H9 (cell line): ENCODE data around the gene COQ8A. TPM values are rescaled to one million over a fixed set of nuclear protein-coding genes. Genes with fewer than 3 reads are reported as not detected.

Source experiments
- DNase-seq: peaks from one replicate; pipeline ENCODE4 v3.0.0-alpha.2; 2017
- H2AFZ ChIP-seq: one replicate; pipeline ENCODE4 v1.6.1; 2013; ENCODE audit warnings: mild to moderate bottlenecking, low read length, control low read depth, moderate library complexity
- H2AK5ac ChIP-seq: 2 replicates; pipeline ENCODE4 v1.6.1; 2013; ENCODE audit warnings: low read length, control low read depth, mixed read lengths; ENCODE audit not compliant: insufficient read length
- H2BK120ac ChIP-seq: one replicate; pipeline ENCODE4 v1.6.1; 2013; ENCODE audit warnings: low read depth, mild to moderate bottlenecking, low read length, control low read depth, inconsistent platforms; ENCODE audit not compliant: poor library complexity, severe bottlenecking
- H2BK12ac ChIP-seq: 2 replicates; pipeline ENCODE4 v1.6.1; 2013; ENCODE audit warnings: low read length, control low read depth, mixed read lengths, low read depth; ENCODE audit not compliant: insufficient read length
- H2BK15ac ChIP-seq: 2 replicates; pipeline ENCODE4 v1.6.1; 2013; ENCODE audit warnings: low read depth, low read length, control low read depth
- H2BK20ac ChIP-seq: one replicate; pipeline ENCODE4 v1.6.1; 2013; ENCODE audit warnings: low read depth, mild to moderate bottlenecking, low read length, control low read depth, inconsistent platforms; ENCODE audit not compliant: poor library complexity, severe bottlenecking
- H2BK5ac ChIP-seq: 2 replicates; pipeline ENCODE4 v1.6.1; 2013; ENCODE audit warnings: low read length, control low read depth, mixed read lengths; ENCODE audit not compliant: insufficient read length
- H3K14ac ChIP-seq: 2 replicates; pipeline ENCODE4 v1.6.1; 2013; ENCODE audit warnings: low read length, control low read depth; ENCODE audit not compliant: insufficient read depth
- H3K18ac ChIP-seq: 2 replicates; pipeline ENCODE4 v1.6.1; 2013; ENCODE audit warnings: low read depth, mild to moderate bottlenecking, mixed read lengths, low read length, control low read depth; ENCODE audit not compliant: insufficient read length
- H3K23ac ChIP-seq: 2 replicates; pipeline ENCODE4 v1.6.1; 2013; ENCODE audit warnings: low read length, control low read depth, mixed read lengths, low read depth; ENCODE audit not compliant: insufficient read length
- H3K23me2 ChIP-seq: 2 replicates; pipeline ENCODE4 v1.6.1; 2013; ENCODE audit warnings: low read depth, mild to moderate bottlenecking, mixed read lengths, low read length, control low read depth; ENCODE audit not compliant: insufficient read length, poor library complexity, severe bottlenecking
- H3K27ac ChIP-seq: 2 replicates; pipeline ENCODE4 v1.5.1; 2013; ENCODE audit warnings: low read length, control low read depth, mixed read lengths, low read depth; ENCODE audit not compliant: insufficient read length
- H3K27me3 ChIP-seq: 2 replicates; pipeline ENCODE4 v1.6.1; 2013; ENCODE audit warnings: low read length, control low read depth, inconsistent platforms; ENCODE audit not compliant: insufficient read depth
- H3K4ac ChIP-seq: 2 replicates; pipeline ENCODE4 v1.6.1; 2013; ENCODE audit warnings: low read depth, mild to moderate bottlenecking, control low read depth, inconsistent platforms, low read length, moderate library complexity
- H3K4me1 ChIP-seq: 2 replicates; pipeline ENCODE4 v1.6.1; 2013; ENCODE audit warnings: low read length, control low read depth, inconsistent platforms; ENCODE audit not compliant: insufficient read depth
- H3K4me2 ChIP-seq: 2 replicates; pipeline ENCODE4 v1.6.1; 2013; ENCODE audit warnings: low read length, control low read depth, mixed read lengths; ENCODE audit not compliant: insufficient read length, insufficient read depth
- H3K56ac ChIP-seq: 2 replicates; pipeline ENCODE4 v1.6.1; 2013; ENCODE audit warnings: low read depth, mild to moderate bottlenecking, mixed read lengths, low read length, control low read depth; ENCODE audit not compliant: insufficient read length
- H3K79me1 ChIP-seq: 2 replicates; pipeline ENCODE4 v1.6.1; 2013; ENCODE audit warnings: low read depth, mild to moderate bottlenecking, moderate library complexity, low read length, control low read depth, inconsistent platforms; ENCODE audit not compliant: insufficient read depth, poor library complexity, severe bottlenecking
- H3K79me2 ChIP-seq: 2 replicates; pipeline ENCODE4 v1.6.1; 2013; ENCODE audit warnings: low read length, control low read depth, inconsistent platforms; ENCODE audit not compliant: insufficient read depth
- H3K9ac ChIP-seq: 2 replicates; pipeline ENCODE4 v1.6.1; 2013; ENCODE audit warnings: low read length, control low read depth, mixed read lengths; ENCODE audit not compliant: insufficient read length; ENCODE audit errors: extremely low read depth
- H3K9me3 ChIP-seq: one replicate; pipeline ENCODE4 v1.6.1; 2013; ENCODE audit warnings: low read depth, low read length, inconsistent platforms; ENCODE audit not compliant: control insufficient read depth
- H3T11ph ChIP-seq: one replicate; pipeline ENCODE4 v1.6.1; 2013; ENCODE audit warnings: mild to moderate bottlenecking, low read length, control low read depth, inconsistent platforms
- H4K20me1 ChIP-seq: one replicate; pipeline ENCODE4 v1.6.1; 2013; ENCODE audit not compliant: control insufficient read depth, insufficient read length, insufficient read depth
- H4K5ac ChIP-seq: 2 replicates; pipeline ENCODE4 v1.6.1; 2013; ENCODE audit warnings: low read depth, mild to moderate bottlenecking, mixed read lengths, low read length, control low read depth; ENCODE audit not compliant: insufficient read length
- H4K8ac ChIP-seq: replicated peaks from 2 replicates; pipeline ENCODE4 v1.6.1; 2013; ENCODE audit warnings: low read length, control low read depth, mixed read lengths, low read depth; ENCODE audit not compliant: insufficient read length
- H4K91ac ChIP-seq: 2 replicates; pipeline ENCODE4 v1.6.1; 2013; ENCODE audit warnings: low read depth, mild to moderate bottlenecking, moderate library complexity, mixed read lengths, low read length, control low read depth; ENCODE audit not compliant: insufficient read length
- H3K27ac Mint-ChIP-seq, 3 experiments: 2 replicates in 2 of 3; 3 replicates in 1 of 3; pipeline ENCODE4 v1.8.0; 2020 to 2021; ENCODE audit warnings: mixed read lengths in 3 of 3, mild to moderate bottlenecking in 1 of 3, moderate library complexity in 1 of 3
- H3K27me3 Mint-ChIP-seq: 2 replicates; pipeline ENCODE4 v1.8.0; 2021; ENCODE audit warnings: low read depth, mild to moderate bottlenecking, moderate library complexity, mixed read lengths
- H3K36me3 Mint-ChIP-seq, 3 experiments: 2 replicates in 2 of 3; 3 replicates in 1 of 3; pipeline ENCODE4 v1.8.0; 2020 to 2021; ENCODE audit warnings: low read depth in 3 of 3, mixed read lengths in 3 of 3; ENCODE audit not compliant: insufficient read depth in 1 of 3
- H3K4me1 Mint-ChIP-seq, 2 experiments: 2 replicates each; pipeline ENCODE4 v1.8.0; 2020; ENCODE audit warnings: mixed read lengths in 2 of 2
- H3K4me3 Mint-ChIP-seq, 2 experiments: 2 replicates in 1 of 2; 3 replicates in 1 of 2; pipeline ENCODE4 v1.8.0; 2020 to 2021; ENCODE audit warnings: mild to moderate bottlenecking in 2 of 2, mixed read lengths in 2 of 2, moderate library complexity in 1 of 2
- H3K9me3 Mint-ChIP-seq, 2 experiments: 2 replicates in 1 of 2; 3 replicates in 1 of 2; pipeline ENCODE4 v1.8.0; 2020; ENCODE audit warnings: mild to moderate bottlenecking in 2 of 2, mixed read lengths in 2 of 2, moderate library complexity in 1 of 2
- CTCF ChIP-seq: fragments of 200-600 bp; sonication (generic); conservative IDR thresholded peaks from 3 replicates; pipeline ENCODE4 v1.8.0; 2021; ENCODE audit warnings: antibody characterized with exemption, mild to moderate bottlenecking
- WGBS: extraction: QIAGEN DNeasy Blood & Tissue Kit; methylation state at CpG from one replicate; pipeline ENCODE4 v1.1.7; 2013; ENCODE audit warnings: missing lambda C conversion rate, low lambda C conversion rate, mixed read lengths; ENCODE audit not compliant: insufficient read length; ENCODE audit errors: extremely low coverage; 5-methylcytosine and 5-hydroxymethylcytosine counted together
- total RNA-seq: library from RNA; stranded (reverse); gene quantifications from 2 replicates; pipeline ENCODE4 v1.2.1, GENCODE V29; 2021

COQ8A gene
- total RNA-seq, 1 experiment from 2014 or later, result 26.0 TPM

DNA sequence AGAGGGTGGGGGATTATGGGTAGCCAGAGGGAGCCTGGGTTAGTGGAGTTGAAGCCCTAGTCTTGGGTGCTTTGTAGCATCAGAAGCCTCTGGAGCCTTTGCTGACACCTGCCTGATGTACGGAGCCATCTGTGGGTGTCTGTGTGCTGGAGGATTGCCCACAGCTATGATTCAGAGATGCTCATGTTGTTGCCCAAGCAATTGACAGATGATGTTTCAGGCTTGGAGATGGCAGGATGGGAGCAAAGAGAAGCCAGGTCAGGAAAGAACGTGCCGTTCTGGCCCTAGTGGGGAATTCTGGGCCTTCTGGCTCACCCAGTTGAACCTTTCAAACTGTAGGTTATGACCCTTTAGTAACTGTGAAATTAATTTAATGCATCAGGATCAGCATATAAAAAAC, 27.6 kb downstream of the COQ8A start:
- no peaks in the 10 kb centered on the region for H3K79me2 ChIP-seq
- no peak overlapping the region for H3K4me2 ChIP-seq
- H2BK12ac ChIP-seq, result no peak overlapping the region
- no peaks in the 10 kb centered on the region for H4K20me1 ChIP-seq
- no peak overlapping the region for H3K27ac ChIP-seq
- no peak overlapping the region for H3K18ac ChIP-seq
- no peak overlapping the region for H2BK15ac ChIP-seq
- Mint-ChIP-seq H3K27ac (no peak overlapping the region), H3K36me3 (peaks cover 10 to 20% (median 14%) of the 10 kb centered on the region in 3 experiments), H3K4me3 (no peak overlapping the region), H3K4me1 (peaks cover 0 to 3% of the 10 kb centered on the region in 2 experiments; a peak in 3 of 4 replicates), H3K27me3 (no peaks in the 10 kb centered on the region), H3K9me3 (peaks cover 7 to 8% of the 10 kb centered on the region in 2 experiments; a peak in 4 of 5 replicates)
- H2AFZ ChIP-seq, result no peak overlapping the region
- no peak overlapping the region for H4K5ac ChIP-seq
- no peak overlapping the region for H3K9ac ChIP-seq
- no peak overlapping the region for H4K8ac ChIP-seq
- H2AK5ac ChIP-seq, result no peak overlapping the region
- no peak overlapping the region for H2BK20ac ChIP-seq
- no peak overlapping the region for H2BK120ac ChIP-seq
- no peak overlapping the region for H3K56ac ChIP-seq
- no peak overlapping the region for H2BK5ac ChIP-seq
- H3K23me2 ChIP-seq, result no peaks in the 10 kb centered on the region
- no peaks in the 10 kb centered on the region for H3K9me3 ChIP-seq
- no peak overlapping the region for H3K23ac ChIP-seq
- H3K4ac ChIP-seq, result no peak overlapping the region
- no peaks in the 10 kb centered on the region for H3K4me1 ChIP-seq
- H3K14ac ChIP-seq, result no peak overlapping the region
- no peaks in the 10 kb centered on the region for H3K79me1 ChIP-seq
- DNase-seq, result no peak
- H3K27me3 ChIP-seq, result no peaks in the 10 kb centered on the region
- no peak for TF ChIP-seq CTCF
- WGBS, result no CpG with 5 or more reads among the region's 3 CpGs
- no peak overlapping the region for H3T11ph ChIP-seq
- no peak overlapping the region for H4K91ac ChIP-seq
